DOHH2 (cell line): ENCODE measurements around the gene SMARCC2.

ENCODE experiments used
- H3F3A ChIP-seq: fragments of 200-600 bp; sonication (generic), shearing (Covaris generic); 2 replicates; pipeline ENCODE4 v1.6.0; 2016; ENCODE audit warnings: antibody characterized with exemption, mild to moderate bottlenecking; ENCODE audit not compliant: control insufficient read depth, insufficient read depth
- H3K27ac ChIP-seq: fragments of 200-600 bp; sonication (generic); 2 replicates; pipeline ENCODE4 v1.5.1; 2014; ENCODE audit warnings: low read depth, mild to moderate bottlenecking, low read length, moderate library complexity
- H3K27me3 ChIP-seq: fragments of 200-600 bp; sonication (generic); 2 replicates; pipeline ENCODE4 v1.6.1; 2014; ENCODE audit warnings: mild to moderate bottlenecking, low read length, mixed read lengths; ENCODE audit not compliant: control insufficient read depth
- H3K36me3 ChIP-seq: fragments of 200-600 bp; sonication (generic); 2 replicates; pipeline ENCODE4 v1.6.1; 2014; ENCODE audit warnings: mild to moderate bottlenecking, low read length, moderate library complexity, mixed read lengths; ENCODE audit not compliant: control insufficient read depth
- H3K4me1 ChIP-seq: fragments of 200-600 bp; sonication (generic); 2 replicates; pipeline ENCODE4 v1.6.1; 2014; ENCODE audit warnings: mild to moderate bottlenecking, low read length, mixed read lengths; ENCODE audit not compliant: control insufficient read depth
- H3K4me2 ChIP-seq: fragments of 200-600 bp; sonication (generic); 2 replicates; pipeline ENCODE4 v1.6.0; 2014; ENCODE audit warnings: mild to moderate bottlenecking, low read length, moderate library complexity
- H3K4me3 ChIP-seq: fragments of 200-600 bp; sonication (generic); 2 replicates; pipeline ENCODE4 v1.5.1; 2014; ENCODE audit warnings: mild to moderate bottlenecking, low read length, mixed read lengths
- H3K79me2 ChIP-seq: fragments of 200-600 bp; sonication (generic); 2 replicates; pipeline ENCODE4 v1.6.1; 2014; ENCODE audit warnings: mild to moderate bottlenecking, low read length, mixed read lengths; ENCODE audit not compliant: control insufficient read depth
- H3K9me2 ChIP-seq: fragments of 200-600 bp; sonication (generic); replicated peaks from 2 replicates; pipeline ENCODE4 v1.6.1; 2014; ENCODE audit warnings: mild to moderate bottlenecking, low read length, mixed read lengths; ENCODE audit not compliant: control insufficient read depth
- H3K9me3 ChIP-seq: fragments of 200-600 bp; sonication (generic); 2 replicates; pipeline ENCODE4 v1.6.1; 2014; ENCODE audit warnings: antibody characterized with exemption, low read length, mixed read lengths; ENCODE audit not compliant: control insufficient read depth, insufficient read depth
- H4K20me1 ChIP-seq: fragments of 200-600 bp; sonication (generic); 2 replicates; pipeline ENCODE4 v1.6.0; 2014; ENCODE audit warnings: low read depth, mild to moderate bottlenecking, antibody characterized with exemption, low read length, moderate library complexity; ENCODE audit not compliant: control insufficient read depth, insufficient read depth
- CTCF ChIP-seq: fragments of 200-600 bp; sonication (generic); IDR thresholded peaks from one replicate; pipeline ENCODE4 v1.5.1; 2014; ENCODE audit warnings: antibody characterized with exemption, mild to moderate bottlenecking, low read depth, low read length; ENCODE audit not compliant: poor library complexity, severe bottlenecking
- EZH2phosphoT487 ChIP-seq: fragments of 200-600 bp; sonication (generic); IDR thresholded peaks from 2 replicates; pipeline ENCODE4 v1.6.1; 2017; ENCODE audit warnings: borderline replicate concordance, mild to moderate bottlenecking, antibody characterized with exemption, low read length, moderate library complexity, mixed read lengths

The SMARCC2 gene

GRCh38 chr12:56213878-56214277 is 24.6 kb upstream of the SMARCC2 start:
- Histone ChIP-seq H4K20me1 (no peaks in the 10 kb centered on the region), H3F3A (no peaks in the 10 kb centered on the region), H3K36me3 (peaks cover 58% of the 10 kb centered on the region), H3K79me2 (peaks cover 10% of the 10 kb centered on the region), H3K4me3 (no peak overlapping the region), H3K9me3 (no peaks in the 10 kb centered on the region), H3K27me3 (no peaks in the 10 kb centered on the region), H3K9me2 (no peaks in the 10 kb centered on the region), H3K4me2 (no peak overlapping the region), H3K4me1 (peaks cover 15% of the 10 kb centered on the region), H3K27ac (no peak overlapping the region)
- TF ChIP-seq EZH2phosphoT487 (no peak), CTCF (no peak)

GRCh38 chr12:56212361-56212760 is 23.1 kb upstream of the SMARCC2 start:
- peaks cover 5% of the 10 kb centered on the region for H3K79me2 ChIP-seq
- H4K20me1 ChIP-seq, result no peaks in the 10 kb centered on the region
- H3K4me3 ChIP-seq, result no peak overlapping the region
- H3K36me3 ChIP-seq, result peaks cover 66% of the 10 kb centered on the region
- H3K4me2 ChIP-seq, result no peak overlapping the region
- H3K9me2 ChIP-seq, result no peaks in the 10 kb centered on the region
- no peaks in the 10 kb centered on the region for H3K27me3 ChIP-seq
- peaks cover 5% of the 10 kb centered on the region; the same call in 1 of the 2 replicates for H3F3A ChIP-seq
- H3K27ac ChIP-seq, result no peak overlapping the region
- peaks cover 28% of the 10 kb centered on the region for H3K4me1 ChIP-seq
- no peaks in the 10 kb centered on the region for H3K9me3 ChIP-seq
- TF ChIP-seq EZH2phosphoT487 (no peak), CTCF (no peak)

DNA sequence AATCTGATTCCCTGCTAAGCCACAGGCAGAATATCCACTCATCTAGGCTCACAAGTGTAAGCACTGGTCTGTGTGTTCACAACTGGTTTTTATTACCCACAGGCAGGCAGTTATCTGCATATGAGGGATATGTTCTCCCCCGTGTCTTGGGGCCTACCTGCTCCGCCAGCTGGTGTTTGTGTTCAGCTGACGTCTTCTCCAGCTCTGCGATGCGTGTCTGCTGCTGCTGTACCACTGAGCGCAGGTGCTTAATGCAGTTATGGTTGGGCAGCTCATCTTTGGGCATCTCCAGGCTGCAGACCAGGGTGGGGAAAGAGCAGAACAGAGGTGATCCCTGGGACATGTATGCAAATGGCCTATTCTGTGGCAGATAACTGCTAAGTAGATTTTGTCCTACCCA is 18.7 kb upstream of the SMARCC2 start:
- H3K36me3 ChIP-seq, result peaks cover 68% of the 10 kb centered on the region

More for the DNA sequence above, 18.7 kb upstream of the SMARCC2 start:
- Histone ChIP-seq H3F3A (peaks cover 8% of the 10 kb centered on the region; the same call in 1 of the 2 replicates), H3K27ac (peak overlapping the region; percentile 40), H3K9me3 (no peaks in the 10 kb centered on the region), H3K4me1 (peaks cover 38% of the 10 kb centered on the region), H3K79me2 (no peaks in the 10 kb centered on the region), H3K9me2 (no peaks in the 10 kb centered on the region), H3K4me3 (no peak overlapping the region), H4K20me1 (no peaks in the 10 kb centered on the region), H3K4me2 (peak overlapping the region; percentile 38), H3K27me3 (no peaks in the 10 kb centered on the region)
- TF ChIP-seq CTCF (no peak), EZH2phosphoT487 (no peak)
